GM18909 (cell line): Measurements from ENCODE around the gene PLEKHA5.
A peak's percentile ranks its signal among the peaks of the same experiment; 100 is the strongest.
"Not testable (repeated sequence)": the region's sequence is repeated elsewhere in the genome, so short reads cannot be mapped to it uniquely, and the experiment has no call there.

Experiments used
- ATAC-seq: cut with Tn5 transposase; IDR thresholded peaks from one replicate; pipeline ENCODE4 v1.9.1; 2021; ENCODE audit warnings: mild to moderate bottlenecking; ENCODE audit not compliant: unreplicated experiment, poor library complexity

Gene PLEKHA5

GRCh38 chr12:19129486-19130223 lies at the start of gene PLEKHA5:
TSS of gene PLEKHA5 (plus strand) at chr12:19129733. CDS start at chr12:19129800, 67 bp downstream.
- peak; percentile 56 for ATAC-seq

GRCh38 chr12:19080918-19081317 lies 48.6 kb upstream of the PLEKHA5 start:
- ATAC-seq: no peak

GRCh38 chr12:19082365-19082911 lies 47.1 kb upstream of the PLEKHA5 start:
- no peak for ATAC-seq

- ATAC-seq: no peak
Measured at GRCh38 chr12:19084547-19084946, 45.0 kb upstream of the PLEKHA5 start.

GRCh38 chr12:19085090-19085489 lies 44.4 kb upstream of the PLEKHA5 start:
- ATAC-seq: no peak

DNA sequence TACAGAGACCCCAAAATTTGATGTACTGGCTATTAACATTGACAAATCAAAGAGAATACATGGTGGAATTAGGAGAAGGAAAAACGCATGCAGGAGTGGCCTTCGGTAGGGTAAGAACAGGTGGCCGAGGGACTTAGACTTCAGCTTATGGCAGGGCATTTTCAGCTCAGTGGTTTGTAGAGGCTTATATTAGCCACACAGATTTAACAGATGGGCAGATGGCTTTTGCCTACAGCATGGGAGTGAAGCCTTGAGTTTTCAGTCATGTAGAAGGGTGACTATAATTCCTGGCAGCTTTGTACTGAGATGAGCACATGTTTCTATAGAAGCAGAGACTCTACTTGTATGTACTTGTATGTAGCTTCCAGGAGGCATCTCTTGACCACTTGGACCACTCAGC lies 40.9 kb upstream of the PLEKHA5 start:
- no peak for ATAC-seq

DNA sequence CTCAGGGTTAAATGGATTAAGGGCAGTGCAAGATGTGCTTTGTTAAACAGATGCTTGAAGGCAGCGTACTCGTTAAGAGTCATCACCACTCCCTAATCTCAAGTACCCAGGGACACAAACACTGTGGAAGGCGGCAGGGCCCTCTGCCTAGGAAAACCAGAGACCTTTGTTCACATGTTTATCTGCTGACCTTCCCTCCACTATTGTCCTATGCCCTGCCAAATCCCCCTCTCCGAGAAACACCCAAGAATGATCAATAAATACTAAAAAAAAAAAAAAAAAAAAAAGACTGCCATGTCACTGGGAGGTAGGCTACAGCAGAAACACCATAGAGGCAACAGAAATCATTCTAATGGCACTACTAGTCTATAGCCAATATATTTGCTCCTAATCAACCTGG lies 37.1 kb upstream of the PLEKHA5 start:
- not testable (repeated sequence) for ATAC-seq

DNA sequence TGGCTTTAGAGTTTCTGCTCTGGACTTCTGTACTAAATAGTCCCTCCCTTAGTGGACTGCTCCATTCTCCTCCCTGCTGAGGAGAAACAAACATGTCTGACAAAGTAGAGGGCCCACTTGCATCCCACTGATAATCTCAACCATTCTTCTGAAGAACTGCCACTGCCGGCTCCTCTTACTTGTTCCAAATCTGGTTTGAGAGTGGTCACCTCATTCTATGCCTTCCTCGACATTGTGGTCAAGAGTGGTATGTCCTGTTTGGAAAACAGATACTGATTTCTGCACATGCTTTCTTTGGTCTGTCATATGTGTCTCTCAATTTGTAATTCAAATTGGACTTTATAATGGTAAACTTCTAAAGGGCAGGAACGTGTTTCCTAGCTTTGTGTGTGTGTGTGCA lies 36.3 kb upstream of the PLEKHA5 start:
- no peak for ATAC-seq

DNA sequence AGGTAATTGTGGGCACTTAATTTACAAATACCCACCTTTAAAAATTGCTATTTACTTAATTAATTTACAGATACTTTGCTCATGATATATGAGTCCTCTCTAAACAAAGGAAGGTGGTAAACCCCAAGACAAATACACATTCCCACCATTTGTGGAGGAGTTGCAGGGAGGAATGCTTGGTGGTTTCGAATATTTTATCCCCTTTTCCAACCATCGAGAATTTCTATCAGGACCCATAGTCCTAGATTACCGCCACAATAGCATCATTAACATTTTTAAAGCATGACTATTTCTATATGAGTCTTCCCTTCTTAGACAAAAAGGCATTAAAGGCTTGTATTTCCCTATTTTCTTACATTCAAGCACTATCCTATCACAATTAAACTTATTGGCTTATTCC lies 34.2 kb upstream of the PLEKHA5 start:
- ATAC-seq: no peak

DNA sequence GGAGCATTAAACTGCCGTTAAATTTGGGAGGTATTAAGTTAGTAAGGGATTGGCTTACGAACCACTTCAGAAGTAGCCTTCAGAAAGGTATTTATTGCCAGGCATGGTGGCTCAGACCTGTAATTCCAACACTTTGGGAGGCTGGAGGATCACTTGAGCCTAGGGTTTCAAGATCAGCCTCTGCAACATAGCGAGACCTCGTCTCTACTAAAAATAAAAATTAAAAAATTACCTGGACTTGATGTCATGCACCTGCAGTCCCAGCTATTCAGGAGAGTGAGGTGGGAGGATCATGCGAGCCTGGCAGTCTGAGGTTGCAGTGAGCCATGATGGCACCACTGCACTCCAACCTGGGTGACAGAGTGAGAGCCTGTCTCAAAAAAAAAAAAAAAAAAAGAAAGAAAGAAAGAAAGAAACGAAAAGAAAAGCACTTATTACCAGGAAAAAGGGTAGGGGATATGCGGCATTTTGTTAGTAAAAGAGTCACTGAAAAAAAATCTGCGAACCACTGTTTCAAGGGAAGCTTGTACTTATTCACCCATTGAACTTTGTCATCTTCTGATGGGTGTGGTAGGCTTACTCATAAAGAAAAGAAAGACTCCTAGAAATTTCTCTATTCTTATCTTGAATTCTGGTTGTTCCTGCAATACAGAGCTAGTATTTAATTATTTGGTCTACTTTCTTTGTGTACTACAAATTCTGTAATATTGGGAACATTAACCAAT lies 33.6 kb upstream of the PLEKHA5 start:
- no peak for ATAC-seq

DNA sequence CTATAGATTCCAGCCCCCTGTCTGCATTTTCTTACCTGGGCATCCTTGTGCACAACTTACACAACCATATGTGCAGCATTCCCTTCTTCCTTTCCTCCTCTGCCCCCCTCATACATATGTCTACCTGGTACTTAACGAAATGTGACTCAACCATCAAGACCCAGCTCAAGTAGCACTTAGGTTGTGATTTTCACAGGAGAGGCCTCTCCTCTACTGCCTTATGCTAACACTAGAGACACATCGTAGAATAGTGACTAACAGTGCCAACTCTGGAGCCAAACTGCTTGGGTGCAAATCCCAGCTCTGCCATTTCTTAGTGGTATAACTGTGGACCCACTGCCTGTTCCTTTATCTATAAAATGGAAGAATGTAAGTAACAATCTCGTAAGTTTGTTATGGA lies 24.1 kb upstream of the PLEKHA5 start:
- ATAC-seq: no peak

GRCh38 chr12:19107750-19108149 lies 21.8 kb upstream of the PLEKHA5 start:
- no peak for ATAC-seq

- ATAC-seq: no peak
Measured at GRCh38 chr12:19110221-19110940, 19.2 kb upstream of the PLEKHA5 start.

DNA sequence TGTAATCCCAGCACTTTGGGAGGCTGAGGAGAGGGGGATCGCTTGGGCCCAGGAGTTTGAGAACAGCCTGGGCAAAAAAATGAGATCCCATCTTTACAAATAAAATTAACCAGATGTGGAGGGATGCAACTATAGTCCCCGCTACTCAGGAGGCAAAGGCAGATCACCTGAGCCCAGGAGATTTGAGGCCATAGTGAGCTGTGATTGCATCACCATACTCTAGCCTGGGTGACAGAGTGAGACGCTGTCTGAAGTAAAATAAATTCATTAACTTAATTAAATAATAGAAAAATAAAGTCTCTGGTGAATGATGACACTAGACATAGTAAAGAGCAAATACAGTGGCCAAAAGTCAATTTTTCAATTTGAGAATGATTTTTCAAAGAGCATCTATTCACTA lies 16.1 kb upstream of the PLEKHA5 start:
- ATAC-seq: no peak

GRCh38 chr12:19115285-19115684 lies 14.2 kb upstream of the PLEKHA5 start:
- no peak for ATAC-seq

GRCh38 chr12:19119440-19119839 lies 10.1 kb upstream of the PLEKHA5 start:
- ATAC-seq: no peak

- ATAC-seq: no peak
Measured at GRCh38 chr12:19120795-19121194, 8.7 kb upstream of the PLEKHA5 start.

DNA sequence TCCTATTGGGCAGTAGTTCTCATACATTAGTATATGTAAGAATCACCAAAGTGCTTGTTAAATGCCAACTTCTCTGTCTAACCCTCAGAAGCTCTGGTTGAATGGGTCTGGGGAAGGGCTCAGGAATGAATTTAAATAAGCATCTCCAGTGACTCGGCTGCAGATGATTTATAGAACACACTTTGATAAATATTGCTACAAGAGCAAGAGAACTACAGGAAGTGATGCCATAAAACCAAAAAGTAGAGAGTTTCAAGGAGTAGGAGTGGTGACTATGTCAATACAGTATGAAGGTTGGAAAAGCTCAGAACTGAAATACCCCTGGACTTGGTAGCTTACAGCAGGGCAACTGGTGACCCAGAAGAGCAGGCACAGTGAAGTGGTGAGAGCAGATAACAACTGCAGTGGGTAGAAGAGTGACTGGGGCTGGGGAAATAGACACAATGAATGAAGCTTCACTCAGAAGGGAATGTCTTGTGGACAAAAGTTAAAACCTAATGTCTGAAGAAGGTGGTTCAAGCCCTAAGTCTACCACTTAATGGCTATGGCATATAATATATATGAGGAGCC lies 8.0 kb upstream of the PLEKHA5 start:
- ATAC-seq: no peak

GRCh38 chr12:19125325-19125724 lies 4.2 kb upstream of the PLEKHA5 start:
- no peak for ATAC-seq

- ATAC-seq: no peak
Measured at GRCh38 chr12:19127270-19127669, 2.3 kb upstream of the PLEKHA5 start.

- ATAC-seq: no peak
Measured at GRCh38 chr12:19128485-19128884, 1.0 kb upstream of the PLEKHA5 start.
